Endodermal cell (in vitro differentiated cells): ENCODE data around the gene AFMID. TPM values are rescaled to one million over a fixed set of nuclear protein-coding genes. Genes with fewer than 3 reads are reported as not detected.

Experiments used
- DNase-seq: peaks from one replicate; pipeline ENCODE4 v3.0.0-alpha.2; 2017
- H3K27ac ChIP-seq: 2 replicates; pipeline ENCODE4 v1.5.1; 2013; ENCODE audit warnings: mild to moderate bottlenecking, low read depth, low read length, moderate library complexity
- H3K27me3 ChIP-seq: 2 replicates; pipeline ENCODE4 v1.6.1; 2013; ENCODE audit warnings: mild to moderate bottlenecking, low read length, moderate library complexity; ENCODE audit not compliant: insufficient read depth, control insufficient read depth, poor library complexity, severe bottlenecking
- H3K36me3 ChIP-seq: 2 replicates; pipeline ENCODE4 v1.7.0; 2013; ENCODE audit warnings: mild to moderate bottlenecking, low read length, moderate library complexity; ENCODE audit not compliant: control insufficient read depth, insufficient read depth
- H3K4me1 ChIP-seq: one replicate; pipeline ENCODE4 v1.7.0; 2013; ENCODE audit warnings: low read length; ENCODE audit not compliant: control insufficient read depth, insufficient read depth
- H3K4me3 ChIP-seq: 2 replicates; pipeline ENCODE4 v1.5.1; 2013; ENCODE audit warnings: mild to moderate bottlenecking, low read length, moderate library complexity
- H3K9ac ChIP-seq: 2 replicates; pipeline ENCODE4 v1.6.1; 2013; ENCODE audit warnings: mild to moderate bottlenecking, low read length, moderate library complexity; ENCODE audit not compliant: poor library complexity, severe bottlenecking; ENCODE audit errors: extremely low read depth
- H3K9me3 ChIP-seq: 2 replicates; pipeline ENCODE4 v1.6.1; 2013; ENCODE audit warnings: mild to moderate bottlenecking, low read length, moderate library complexity; ENCODE audit not compliant: control insufficient read depth
- H3K27ac Mint-ChIP-seq: 2 replicates; pipeline ENCODE4 v1.8.0; 2020; ENCODE audit warnings: mixed read lengths
- H3K27me3 Mint-ChIP-seq: 2 replicates; pipeline ENCODE4 v1.8.0; 2021; ENCODE audit warnings: mild to moderate bottlenecking, mixed read lengths; ENCODE audit not compliant: insufficient read depth
- H3K36me3 Mint-ChIP-seq: 2 replicates; pipeline ENCODE4 v1.8.0; 2020; ENCODE audit warnings: low read depth, mixed read lengths
- H3K4me1 Mint-ChIP-seq: 2 replicates; pipeline ENCODE4 v1.8.0; 2020; ENCODE audit warnings: mixed read lengths
- H3K4me3 Mint-ChIP-seq: 2 replicates; pipeline ENCODE4 v1.8.0; 2020; ENCODE audit warnings: mild to moderate bottlenecking, moderate library complexity, mixed read lengths
- H3K9me3 Mint-ChIP-seq: 2 replicates; pipeline ENCODE4 v1.8.0; 2020; ENCODE audit warnings: mild to moderate bottlenecking, mixed read lengths
- CTCF ChIP-seq: fragments of 200-600 bp; sonication (generic); conservative IDR thresholded peaks from 2 replicates; pipeline ENCODE4 v1.5.0; 2021; ENCODE audit warnings: antibody characterized with exemption, mild to moderate bottlenecking
- WGBS, 2 experiments: methylation state at CpG; one replicate each; pipeline versions ENCODE4 v1.1.5 to v1.1.7; 2013; ENCODE audit warnings: missing lambda C conversion rate in 2 of 2, mixed read lengths in 1 of 2; ENCODE audit not compliant: insufficient coverage in 1 of 2, insufficient read length in 1 of 2; 5-methylcytosine and 5-hydroxymethylcytosine counted together
- total RNA-seq, 2 donors: library from RNA; stranded (reverse); fragmentation: NEBNext Ultra II Directional in 1 of 2; extraction: Animal tissue kit (Norgen Biotek cat#: 25700) in 1 of 2; gene quantifications; 2 replicates in 1 of 2; 3 replicates in 1 of 2; pipeline ENCODE4 v1.2.1, GENCODE V29; 2021

Gene AFMID
- total RNA-seq, 2 donors from 2014 or later: 46.5 to 52.4 TPM

GRCh38 chr17:78225088-78225865 is 38.1 kb downstream of the AFMID start:
- WGBS, 2 experiments: 93 to 97% methylated on average over 13 to 16 of the region's 16 CpGs
- no peak overlapping the region for H3K4me3 ChIP-seq
- no peaks in the 10 kb centered on the region for H3K9me3 Mint-ChIP-seq
- no peaks in the 10 kb centered on the region for H3K4me1 ChIP-seq
- H3K27ac Mint-ChIP-seq: no peak overlapping the region
- H3K4me3 Mint-ChIP-seq: no peak overlapping the region
- H3K36me3 Mint-ChIP-seq: peaks cover 25% of the 10 kb centered on the region
- TF ChIP-seq CTCF: no peak
- H3K9me3 ChIP-seq: no peaks in the 10 kb centered on the region
- H3K27me3 ChIP-seq: peaks cover 2% of the 10 kb centered on the region
- H3K9ac ChIP-seq: no peak overlapping the region
- DNase-seq: no peak
- peak overlapping the region; percentile 44 for H3K27ac ChIP-seq
- peaks cover 16% of the 10 kb centered on the region for H3K27me3 Mint-ChIP-seq
- H3K4me1 Mint-ChIP-seq: no peaks in the 10 kb centered on the region
- peaks cover 30% of the 10 kb centered on the region for H3K36me3 ChIP-seq

- peak; percentile 48 for DNase-seq
- Mint-ChIP-seq H3K36me3 (peaks cover 22% of the 10 kb centered on the region), H3K9me3 (no peaks in the 10 kb centered on the region), H3K27me3 (peaks cover 26% of the 10 kb centered on the region), H3K4me1 (peaks cover 2% of the 10 kb centered on the region), H3K27ac (no peak overlapping the region), H3K4me3 (no peak overlapping the region)
- no peaks in the 10 kb centered on the region for H3K9me3 ChIP-seq
- no peak overlapping the region for H3K4me3 ChIP-seq
- peaks cover 21% of the 10 kb centered on the region for H3K36me3 ChIP-seq
- H3K4me1 ChIP-seq: no peaks in the 10 kb centered on the region
- H3K27me3 ChIP-seq: peaks cover 12% of the 10 kb centered on the region
- WGBS, 2 experiments: 86 to 89% methylated on average over 8 to 12 of the region's 12 CpGs
- no peak overlapping the region for H3K27ac ChIP-seq
- H3K9ac ChIP-seq: no peak overlapping the region
- no peak for TF ChIP-seq CTCF
These were observed 39.0 kb downstream of the AFMID start for GRCh38 chr17:78226055-78226758.

GRCh38 chr17:78226759-78227454 is 39.7 kb downstream of the AFMID start:
- Histone ChIP-seq H3K27ac (no peak overlapping the region), H3K36me3 (peaks cover 21% of the 10 kb centered on the region), H3K9me3 (no peaks in the 10 kb centered on the region), H3K4me1 (no peaks in the 10 kb centered on the region), H3K4me3 (no peak overlapping the region), H3K9ac (no peak overlapping the region), H3K27me3 (peaks cover 17% of the 10 kb centered on the region)
- no peaks in the 10 kb centered on the region for H3K9me3 Mint-ChIP-seq
- H3K4me1 Mint-ChIP-seq: peaks cover 2% of the 10 kb centered on the region
- peaks cover 30% of the 10 kb centered on the region for H3K27me3 Mint-ChIP-seq
- peak; percentile 53 for DNase-seq
- WGBS, 2 experiments: 88 to 92% methylated on average over 14 to 20 of the region's 20 CpGs
- peaks cover 22% of the 10 kb centered on the region for H3K36me3 Mint-ChIP-seq
- no peak for TF ChIP-seq CTCF
- H3K4me3 Mint-ChIP-seq: no peak overlapping the region
- no peak overlapping the region for H3K27ac Mint-ChIP-seq
